GM21723 (cell line): ENCODE measurements around the gene MGAT4A.

ENCODE experiments used
- ATAC-seq: cut with Tn5 transposase; IDR thresholded peaks from one replicate; pipeline ENCODE4 v1.9.1; 2021; ENCODE audit warnings: mild to moderate bottlenecking, moderate library complexity; ENCODE audit not compliant: unreplicated experiment

The MGAT4A gene

GRCh38 chr2:98731041-98731893 lies at the start of gene MGAT4A:
MGAT4A (minus strand) TSS chr2:98731132; CDS start chr2:98726332, 4,800 bp downstream.
- peak; percentile 79 for ATAC-seq

- ATAC-seq = no peak
These were observed 48.0 kb upstream of the MGAT4A start for GRCh38 chr2:98778741-98779483.

GRCh38 chr2:98778151-98778550 lies 47.2 kb upstream of the MGAT4A start:
- ATAC-seq = no peak

- ATAC-seq = no peak
These were observed 46.8 kb upstream of the MGAT4A start for GRCh38 chr2:98777710-98778109.

- no peak for ATAC-seq
These were observed 46.1 kb upstream of the MGAT4A start for GRCh38 chr2:98777076-98777475.

- no peak for ATAC-seq
These were observed 45.2 kb upstream of the MGAT4A start for GRCh38 chr2:98776136-98776535.

- ATAC-seq = no peak
These were observed 44.4 kb upstream of the MGAT4A start for GRCh38 chr2:98775146-98775986.

- ATAC-seq = no peak
These were observed 43.0 kb upstream of the MGAT4A start for GRCh38 chr2:98773907-98774306.

- no peak for ATAC-seq
These were observed 42.2 kb upstream of the MGAT4A start for GRCh38 chr2:98773169-98773568.

- ATAC-seq = no peak
These were observed 41.6 kb upstream of the MGAT4A start for GRCh38 chr2:98772536-98772935.

GRCh38 chr2:98771721-98772524 lies 41.0 kb upstream of the MGAT4A start:
- ATAC-seq = no peak

- no peak for ATAC-seq
These were observed 40.3 kb upstream of the MGAT4A start for GRCh38 chr2:98771264-98771663.

GRCh38 chr2:98769784-98770183 lies 38.9 kb upstream of the MGAT4A start:
- ATAC-seq = no peak

GRCh38 chr2:98769114-98769476 lies 38.2 kb upstream of the MGAT4A start:
- ATAC-seq = no peak

- ATAC-seq = no peak
These were observed 37.6 kb upstream of the MGAT4A start for GRCh38 chr2:98768384-98769113.

- no peak for ATAC-seq
These were observed 33.6 kb upstream of the MGAT4A start for GRCh38 chr2:98764499-98764898.

- no peak for ATAC-seq
These were observed 32.4 kb upstream of the MGAT4A start for GRCh38 chr2:98763209-98763951.

GRCh38 chr2:98761909-98762308 lies 31.0 kb upstream of the MGAT4A start:
- ATAC-seq = no peak

GRCh38 chr2:98761267-98761781 lies 30.4 kb upstream of the MGAT4A start:
- no peak for ATAC-seq
